Measurements from ENCODE around the gene GRK3. TPM values are rescaled to one million over a fixed set of nuclear protein-coding genes. Genes with fewer than 3 reads are reported as not detected.
"Not testable (repeated sequence)": the region's sequence is repeated elsewhere in the genome, so short reads cannot be mapped to it uniquely, and the experiment has no call there.

Gene GRK3
- total RNA-seq, 6 experiments from 2014 or later: 1.1 to 4.9 (median 3.6) TPM

DNA sequence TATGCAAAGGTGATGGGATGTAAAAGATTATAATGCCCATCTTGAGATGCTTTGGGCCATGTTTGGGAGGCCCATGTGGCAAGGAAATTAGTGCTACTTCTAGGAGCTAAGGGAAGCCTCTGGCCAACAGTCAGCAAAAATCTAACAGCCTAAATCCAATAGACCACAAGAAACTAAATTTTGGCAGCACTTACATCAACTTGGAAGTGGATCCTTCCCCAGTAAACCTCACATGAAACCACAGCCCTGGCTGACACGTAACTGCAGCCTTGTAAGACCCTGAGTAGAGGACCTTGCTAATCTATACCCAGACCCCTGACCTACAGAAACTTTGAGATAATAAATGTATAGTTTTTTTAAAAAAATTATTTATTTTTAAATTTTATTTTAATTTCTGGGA is 13.1 kb upstream of the GRK3 start:
- no peak overlapping the region for H3K27ac ChIP-seq
- H3K9me3 ChIP-seq: no peaks in the 10 kb centered on the region
- intact Hi-C loops (cut with DNase I): no loop called here
- ATAC-seq: no peak
- H3K4me1 ChIP-seq: peaks cover 0 to 5% (median 0%) of the 10 kb centered on the region in 4 donors
- no peak for DNase-seq
- no peaks in the 10 kb centered on the region for H3K27me3 ChIP-seq
- no peaks in the 10 kb centered on the region for H3K36me3 ChIP-seq
- H3K4me3 ChIP-seq: no peak overlapping the region
- 71% methylated on average over 1 of the region's 1 CpG for WGBS (ENCODE audit: insufficient coverage, low coverage, low lambda C conversion rate, missing lambda C conversion rate)
- TF ChIP-seq, protein P1, sequence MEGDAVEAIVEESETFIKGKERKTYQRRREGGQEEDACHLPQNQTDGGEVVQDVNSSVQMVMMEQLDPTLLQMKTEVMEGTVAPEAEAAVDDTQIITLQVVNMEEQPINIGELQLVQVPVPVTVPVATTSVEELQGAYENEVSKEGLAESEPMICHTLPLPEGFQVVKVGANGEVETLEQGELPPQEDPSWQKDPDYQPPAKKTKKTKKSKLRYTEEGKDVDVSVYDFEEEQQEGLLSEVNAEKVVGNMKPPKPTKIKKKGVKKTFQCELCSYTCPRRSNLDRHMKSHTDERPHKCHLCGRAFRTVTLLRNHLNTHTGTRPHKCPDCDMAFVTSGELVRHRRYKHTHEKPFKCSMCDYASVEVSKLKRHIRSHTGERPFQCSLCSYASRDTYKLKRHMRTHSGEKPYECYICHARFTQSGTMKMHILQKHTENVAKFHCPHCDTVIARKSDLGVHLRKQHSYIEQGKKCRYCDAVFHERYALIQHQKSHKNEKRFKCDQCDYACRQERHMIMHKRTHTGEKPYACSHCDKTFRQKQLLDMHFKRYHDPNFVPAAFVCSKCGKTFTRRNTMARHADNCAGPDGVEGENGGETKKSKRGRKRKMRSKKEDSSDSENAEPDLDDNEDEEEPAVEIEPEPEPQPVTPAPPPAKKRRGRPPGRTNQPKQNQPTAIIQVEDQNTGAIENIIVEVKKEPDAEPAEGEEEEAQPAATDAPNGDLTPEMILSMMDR (IDR thresholded peaks at IDR 0.05): no peak
- TF ChIP-seq POLR2A (IDR thresholded peaks at IDR 0.05): no peak

GRCh38 chr22:25552405-25552804 is 12.1 kb upstream of the GRK3 start:
- ATAC-seq; H3K36me3 ChIP-seq; H3K9me3 ChIP-seq; H3K4me3 ChIP-seq; intact Hi-C loops (cut with DNase I); H3K27ac ChIP-seq; DNase-seq; H3K4me1 ChIP-seq; H3K27me3 ChIP-seq: not testable (repeated sequence)
- WGBS (ENCODE audit: insufficient coverage, low coverage, low lambda C conversion rate, missing lambda C conversion rate): 58% methylated on average over 1 of the region's 1 CpG

DNA sequence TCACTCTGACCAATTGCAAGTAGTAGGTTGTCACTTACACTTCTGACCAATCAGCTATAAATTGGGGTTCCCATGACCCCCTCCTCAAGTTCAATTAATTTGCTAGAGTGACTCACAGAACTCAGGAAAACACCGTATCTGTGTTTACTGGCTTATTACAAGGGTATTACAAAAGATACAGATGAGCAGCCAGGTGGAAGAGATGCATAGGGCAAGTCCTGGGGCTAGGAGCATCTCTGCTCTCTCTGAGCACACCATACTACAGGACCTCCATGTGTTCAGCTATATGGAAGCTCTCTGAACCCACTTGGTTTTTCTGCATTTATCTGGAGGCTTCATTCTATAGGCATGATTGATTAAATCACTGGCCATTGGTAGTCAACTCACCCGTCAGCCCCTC is 11.3 kb upstream of the GRK3 start:
- no peak overlapping the region for H3K27ac ChIP-seq
- ATAC-seq (no peak), DNase-seq (no peak)
- no peaks in the 10 kb centered on the region for H3K9me3 ChIP-seq
- intact Hi-C loops (cut with DNase I): no loop called here
- no peak for TF ChIP-seq POLR2A (IDR thresholded peaks at IDR 0.05)
- no peaks in the 10 kb centered on the region for H3K36me3 ChIP-seq
- no peaks in the 10 kb centered on the region for H3K27me3 ChIP-seq
- peaks cover 0 to 5% (median 0%) of the 10 kb centered on the region in 4 donors for H3K4me1 ChIP-seq
- H3K4me3 ChIP-seq: no peak overlapping the region
- 87% methylated on average over 2 of the region's 2 CpGs for WGBS (ENCODE audit: insufficient coverage, low coverage, low lambda C conversion rate, missing lambda C conversion rate)

DNA sequence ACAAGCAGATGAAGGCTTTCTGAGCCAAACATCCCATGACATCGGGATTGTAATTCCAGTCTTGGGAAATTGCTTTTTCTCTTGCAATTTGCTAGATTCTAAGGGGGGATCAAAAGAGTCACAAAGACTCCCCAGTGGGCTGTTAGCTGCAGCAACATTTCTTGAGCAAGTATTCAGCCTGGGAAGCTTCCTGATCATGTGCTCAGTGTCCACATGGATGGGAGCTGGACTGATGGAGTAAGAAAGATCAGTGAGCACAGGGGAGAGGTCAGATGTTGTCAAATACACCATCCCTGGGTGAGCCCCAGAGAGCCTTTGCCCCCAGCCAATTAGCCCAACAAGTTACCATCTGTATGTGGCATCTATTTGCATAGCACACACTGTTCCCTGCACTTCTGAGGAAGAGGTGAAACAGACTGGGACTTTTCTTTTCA is 10.2 kb upstream of the GRK3 start:
- intact Hi-C loops (cut with DNase I): no loop called here
- ATAC-seq: peak in 2 of 4 donors; percentile 28 to 66
- WGBS (ENCODE audit: insufficient coverage, low coverage, low lambda C conversion rate, missing lambda C conversion rate): 85% methylated on average over 1 of the region's 1 CpG
- no peak for DNase-seq
- H3K36me3 ChIP-seq: no peaks in the 10 kb centered on the region
- TF ChIP-seq, protein P1 (IDR thresholded peaks at IDR 0.05): no peak
- TF ChIP-seq POLR2A (IDR thresholded peaks at IDR 0.05): no peak
- no peaks in the 10 kb centered on the region for H3K9me3 ChIP-seq
- H3K27me3 ChIP-seq: no peaks in the 10 kb centered on the region
- H3K27ac ChIP-seq: no peak overlapping the region
- peaks cover 0 to 5% (median 0%) of the 10 kb centered on the region in 4 donors for H3K4me1 ChIP-seq
- no peak overlapping the region for H3K4me3 ChIP-seq

DNA sequence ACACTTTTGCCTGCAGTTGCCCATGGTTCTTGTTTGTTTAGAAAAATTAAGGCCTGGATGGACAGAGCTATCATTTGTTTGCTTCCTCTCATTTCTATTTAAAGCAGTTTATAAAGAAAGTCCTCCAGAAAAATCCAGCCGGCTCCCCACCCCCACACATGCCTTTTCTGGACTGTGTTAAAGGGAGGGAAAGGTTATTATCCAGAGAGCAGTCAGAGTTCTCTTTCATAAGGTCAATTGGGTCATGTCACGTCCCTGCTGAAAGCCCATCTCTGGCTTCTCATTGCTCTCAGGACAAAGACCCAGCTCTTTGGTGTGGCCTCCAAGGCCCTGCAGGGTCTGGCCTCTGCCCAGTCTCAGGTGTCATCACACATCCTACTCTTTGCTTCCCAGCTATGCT is 9.8 kb upstream of the GRK3 start:
- no peaks in the 10 kb centered on the region for H3K36me3 ChIP-seq
- H3K27me3 ChIP-seq: no peaks in the 10 kb centered on the region
- DNase-seq (no peak), ATAC-seq (peak in 2 of 4 donors; percentile 22 to 58)
- no peak for TF ChIP-seq POLR2A (IDR thresholded peaks at IDR 0.05)
- TF ChIP-seq, protein P1 (IDR thresholded peaks at IDR 0.05): no peak
- H3K9me3 ChIP-seq: no peaks in the 10 kb centered on the region
- no peak overlapping the region for H3K27ac ChIP-seq
- WGBS (ENCODE audit: insufficient coverage, low coverage, low lambda C conversion rate, missing lambda C conversion rate): 28% methylated on average over 2 of the region's 2 CpGs
- intact Hi-C loops (cut with DNase I): no loop called here
- no peak overlapping the region for H3K4me3 ChIP-seq
- peaks cover 0 to 5% (median 0%) of the 10 kb centered on the region in 4 donors for H3K4me1 ChIP-seq

GRCh38 chr22:25555586-25555985 is 8.9 kb upstream of the GRK3 start:
- no peak overlapping the region for H3K27ac ChIP-seq

More at GRCh38 chr22:25555586-25555985, 8.9 kb upstream of the GRK3 start:
- no peaks in the 10 kb centered on the region for H3K27me3 ChIP-seq
- WGBS (ENCODE audit: insufficient coverage, low coverage, low lambda C conversion rate, missing lambda C conversion rate): 70% methylated on average over 4 of the region's 4 CpGs
- H3K4me3 ChIP-seq: no peak overlapping the region
- no peaks in the 10 kb centered on the region for H3K9me3 ChIP-seq
- no peaks in the 10 kb centered on the region for H3K36me3 ChIP-seq
- no peak for DNase-seq
- TF ChIP-seq POLR2A (IDR thresholded peaks at IDR 0.05): no peak
- TF ChIP-seq, protein P1 (IDR thresholded peaks at IDR 0.05): no peak
- H3K4me1 ChIP-seq: peaks cover 0 to 5% (median 0%) of the 10 kb centered on the region in 4 donors
- intact Hi-C loops (cut with DNase I): no loop called here
- no peak for ATAC-seq
